Stomach smooth muscle (tissue), 2 donors: Measurements from ENCODE around the gene TAL2.

Source experiments
- H3K27ac ChIP-seq: one replicate; pipeline ENCODE4 v1.7.0; 2013; ENCODE audit warnings: mild to moderate bottlenecking, low read length, inconsistent platforms
- H3K27me3 ChIP-seq, 2 donors: one replicate each; pipeline ENCODE4 v1.7.0; 2013; ENCODE audit warnings: low read length in 2 of 2; ENCODE audit not compliant: insufficient read depth in 2 of 2, control insufficient read depth in 1 of 2
- H3K36me3 ChIP-seq, 2 donors: one replicate each; pipeline ENCODE4 v1.7.0; 2013; ENCODE audit warnings: low read length in 2 of 2; ENCODE audit not compliant: control insufficient read depth in 2 of 2, insufficient read depth in 2 of 2
- H3K4me1 ChIP-seq: one replicate; pipeline ENCODE4 v1.7.0; 2013; ENCODE audit warnings: low read length; ENCODE audit not compliant: control insufficient read depth, insufficient read depth
- H3K4me3 ChIP-seq, 2 donors: one replicate each; pipeline ENCODE4 v1.7.0; 2013; ENCODE audit warnings: low read length in 2 of 2
- H3K9ac ChIP-seq, 2 donors: one replicate each; pipeline ENCODE4 v1.7.0; 2013; ENCODE audit warnings: low read length in 2 of 2, mild to moderate bottlenecking in 1 of 2
- H3K9me3 ChIP-seq, 2 donors: one replicate each; pipeline ENCODE4 v1.7.0; 2013; ENCODE audit warnings: low read length in 2 of 2; ENCODE audit not compliant: control insufficient read depth in 2 of 2
- donor health status: healthy.
- donor health status: Pancreatic carcinoma.

Gene TAL2

GRCh38 chr9:105673850-105674387 lies 11.7 kb downstream of the TAL2 start:
- H3K36me3 ChIP-seq, result no peaks in the 10 kb centered on the region
- no peak overlapping the region for H3K4me3 ChIP-seq
- no peak overlapping the region for H3K27ac ChIP-seq
- no peaks in the 10 kb centered on the region for H3K4me1 ChIP-seq
- H3K27me3 ChIP-seq, result no peaks in the 10 kb centered on the region
- H3K9me3 ChIP-seq, result no peaks in the 10 kb centered on the region
- H3K9ac ChIP-seq, result no peak overlapping the region

GRCh38 chr9:105676351-105676923 lies 14.2 kb downstream of the TAL2 start:
- Histone ChIP-seq H3K27me3 (no peaks in the 10 kb centered on the region), H3K4me3 (no peak overlapping the region), H3K9ac (no peak overlapping the region), H3K36me3 (no peaks in the 10 kb centered on the region), H3K4me1 (no peaks in the 10 kb centered on the region), H3K9me3 (no peaks in the 10 kb centered on the region), H3K27ac (no peak overlapping the region)

GRCh38 chr9:105678163-105678562 lies 15.9 kb downstream of the TAL2 start:
- no peaks in the 10 kb centered on the region for H3K27me3 ChIP-seq
- no peak overlapping the region for H3K9ac ChIP-seq
- no peak overlapping the region for H3K4me3 ChIP-seq
- no peaks in the 10 kb centered on the region for H3K9me3 ChIP-seq
- H3K4me1 ChIP-seq, result no peaks in the 10 kb centered on the region
- no peaks in the 10 kb centered on the region for H3K36me3 ChIP-seq
- no peak overlapping the region for H3K27ac ChIP-seq

- Histone ChIP-seq H3K9me3 (no peaks in the 10 kb centered on the region), H3K27ac (no peak overlapping the region), H3K36me3 (no peaks in the 10 kb centered on the region), H3K27me3 (no peaks in the 10 kb centered on the region), H3K4me3 (no peak overlapping the region), H3K9ac (no peak overlapping the region), H3K4me1 (no peaks in the 10 kb centered on the region)
Observed at GRCh38 chr9:105678781-105679180, 16.5 kb downstream of the TAL2 start.

- no peak overlapping the region for H3K9ac ChIP-seq
- H3K9me3 ChIP-seq, result no peaks in the 10 kb centered on the region
- no peak overlapping the region for H3K27ac ChIP-seq
Observed at GRCh38 chr9:105679257-105680022, 17.2 kb downstream of the TAL2 start.

GRCh38 chr9:105681313-105681712 lies 19.1 kb downstream of the TAL2 start:
- Histone ChIP-seq H3K4me1 (no peaks in the 10 kb centered on the region), H3K9ac (no peak overlapping the region), H3K4me3 (no peak overlapping the region), H3K9me3 (no peaks in the 10 kb centered on the region), H3K36me3 (no peaks in the 10 kb centered on the region), H3K27me3 (no peaks in the 10 kb centered on the region), H3K27ac (no peak overlapping the region)

More at GRCh38 chr9:105679257-105680022, 17.2 kb downstream of the TAL2 start:
- H3K4me3 ChIP-seq, result no peak overlapping the region
- no peaks in the 10 kb centered on the region for H3K4me1 ChIP-seq
- H3K36me3 ChIP-seq, result no peaks in the 10 kb centered on the region
- H3K27me3 ChIP-seq, result no peaks in the 10 kb centered on the region

- no peaks in the 10 kb centered on the region for H3K9me3 ChIP-seq
- no peak overlapping the region for H3K27ac ChIP-seq
- H3K4me1 ChIP-seq, result no peaks in the 10 kb centered on the region
- H3K9ac ChIP-seq, result no peak overlapping the region
- H3K27me3 ChIP-seq, result no peaks in the 10 kb centered on the region
- H3K4me3 ChIP-seq, result no peak overlapping the region
- no peaks in the 10 kb centered on the region for H3K36me3 ChIP-seq
Observed at GRCh38 chr9:105681724-105682123, 19.5 kb downstream of the TAL2 start.

- no peaks in the 10 kb centered on the region for H3K27me3 ChIP-seq
- no peaks in the 10 kb centered on the region for H3K36me3 ChIP-seq
- no peaks in the 10 kb centered on the region for H3K4me1 ChIP-seq
- H3K27ac ChIP-seq, result no peak overlapping the region
- H3K9me3 ChIP-seq, result no peaks in the 10 kb centered on the region
- no peak overlapping the region for H3K9ac ChIP-seq
- no peak overlapping the region for H3K4me3 ChIP-seq
Observed at GRCh38 chr9:105683688-105684275, 21.5 kb downstream of the TAL2 start.

- Histone ChIP-seq H3K27me3 (peaks cover 0 to under 1% of the 10 kb centered on the region in 2 donors), H3K36me3 (no peaks in the 10 kb centered on the region), H3K4me1 (no peaks in the 10 kb centered on the region), H3K9me3 (no peaks in the 10 kb centered on the region), H3K4me3 (no peak overlapping the region), H3K27ac (no peak overlapping the region), H3K9ac (no peak overlapping the region)
Observed at GRCh38 chr9:105686936-105687335, 24.7 kb downstream of the TAL2 start.

- Histone ChIP-seq H3K9me3 (no peaks in the 10 kb centered on the region), H3K9ac (no peak overlapping the region), H3K27ac (no peak overlapping the region), H3K27me3 (peaks cover 8 to 10% of the 10 kb centered on the region in 2 donors), H3K4me1 (peaks cover 7% of the 10 kb centered on the region), H3K4me3 (no peak overlapping the region), H3K36me3 (no peaks in the 10 kb centered on the region)
Observed at GRCh38 chr9:105690742-105691141, 28.5 kb downstream of the TAL2 start.
